ENCODE results near the gene ZNF618.

Gene ZNF618

GRCh38 chr9:113934167-113934828, 58.2 kb downstream of the ZNF618 start:
- no peak for DNase-seq (ENCODE audit: low read depth)

- no peak for DNase-seq (ENCODE audit: low read depth)
Observed at GRCh38 chr9:113934829-113935676, 58.9 kb downstream of the ZNF618 start.

GRCh38 chr9:113935677-113936380, 59.7 kb downstream of the ZNF618 start:
- no peak for DNase-seq (ENCODE audit: low read depth)

- DNase-seq (ENCODE audit: low read depth): no peak
Observed at GRCh38 chr9:113940077-113940476, 64.0 kb downstream of the ZNF618 start.

GRCh38 chr9:113941056-113941455, 64.9 kb downstream of the ZNF618 start:
- no peak for DNase-seq (ENCODE audit: low read depth)

- no peak for DNase-seq (ENCODE audit: low read depth)
Observed at GRCh38 chr9:113941526-113941925, 65.4 kb downstream of the ZNF618 start.

- DNase-seq (ENCODE audit: low read depth): no peak
Observed at GRCh38 chr9:113943112-113944009, 67.3 kb downstream of the ZNF618 start.

GRCh38 chr9:113945784-113946183, 69.7 kb downstream of the ZNF618 start:
- no peak for DNase-seq (ENCODE audit: low read depth)

- DNase-seq (ENCODE audit: low read depth): no peak
Observed at GRCh38 chr9:113946496-113947115, 70.5 kb downstream of the ZNF618 start.

- no peak for DNase-seq (ENCODE audit: low read depth)
Observed at GRCh38 chr9:113947941-113948340, 71.8 kb downstream of the ZNF618 start.

- DNase-seq (ENCODE audit: low read depth): no peak
Observed at GRCh38 chr9:113948891-113949570, 72.9 kb downstream of the ZNF618 start.

- no peak for DNase-seq (ENCODE audit: low read depth)
Observed at GRCh38 chr9:113949571-113950078, 73.5 kb downstream of the ZNF618 start.

- no peak for DNase-seq (ENCODE audit: low read depth)
Observed at GRCh38 chr9:113950195-113951031, 74.3 kb downstream of the ZNF618 start.

GRCh38 chr9:113951032-113951372, 74.9 kb downstream of the ZNF618 start:
- no peak for DNase-seq (ENCODE audit: low read depth)

- DNase-seq (ENCODE audit: low read depth): no peak
Observed at GRCh38 chr9:113952676-113953075, 76.6 kb downstream of the ZNF618 start.

GRCh38 chr9:113953531-113953930, 77.4 kb downstream of the ZNF618 start:
- DNase-seq (ENCODE audit: low read depth): no peak

- DNase-seq (ENCODE audit: low read depth): no peak
Observed at GRCh38 chr9:113954591-113954990, 78.5 kb downstream of the ZNF618 start.

GRCh38 chr9:113955076-113955752, 79.1 kb downstream of the ZNF618 start:
- no peak for DNase-seq (ENCODE audit: low read depth)

- no peak for DNase-seq (ENCODE audit: low read depth)
Observed at GRCh38 chr9:113956901-113957300, 80.8 kb downstream of the ZNF618 start.

Data from stimulated activated CD8-positive, alpha-beta memory T cell treated with anti-CD3 and anti-CD28 coated beads, Interleukin-15, amount 100 ng/mL, for 1 hour (primary cell).